PFSK-1 (cell line): ENCODE measurements around the gene ATP13A3. TPM values are rescaled to one million over a fixed set of nuclear protein-coding genes. Genes with fewer than 3 reads are reported as not detected.

Source experiments
- FOXP2 ChIP-seq: optimal IDR thresholded peaks from 2 replicates; pipeline ENCODE3; 2011; ENCODE audit warnings: borderline replicate concordance, control low read depth, inconsistent platforms; ENCODE audit not compliant: insufficient read depth; ENCODE audit errors: extremely low read length, extremely low read depth
- POLR2AphosphoS5 ChIP-seq: IDR thresholded peaks from 2 replicates; pipeline ENCODE4 v1.6.1; 2012; ENCODE audit warnings: low read depth, mild to moderate bottlenecking, control low read depth, low read length, moderate library complexity
- SIN3A ChIP-seq: IDR thresholded peaks from 2 replicates; pipeline ENCODE4 v1.6.1; 2012; ENCODE audit warnings: mild to moderate bottlenecking, low read length, moderate library complexity, borderline replicate concordance; ENCODE audit not compliant: insufficient read depth
- TAF1 ChIP-seq: IDR thresholded peaks from 2 replicates; pipeline ENCODE4 v1.6.1; 2012; ENCODE audit warnings: low read length, control low read depth, borderline replicate concordance; ENCODE audit not compliant: insufficient read depth
- polyA plus RNA-seq: library from polyadenylated mRNA; unstranded; fragments of >200 nt; gene quantifications from one replicate; pipeline ENCODE4 v1.2.1, GENCODE V29; 2012; ENCODE audit warnings: low read depth, missing spikeins; ENCODE audit not compliant: insufficient read length
- TF ChIP-seq, protein P1 (sequence below), 2 experiments: IDR thresholded peaks; 2 replicates each; pipeline versions ENCODE4 v1.6.1 to v1.8.0; 2011 to 2012; ENCODE audit warnings: low read depth in 2 of 2, low read length in 2 of 2, control low read depth in 1 of 2, inconsistent platforms in 1 of 2, mild to moderate bottlenecking in 1 of 2, moderate library complexity in 1 of 2; ENCODE audit not compliant: insufficient read depth in 1 of 2

ATP13A3 gene
- 10.1 TPM for polyA plus RNA-seq

- TF ChIP-seq, protein P1, sequence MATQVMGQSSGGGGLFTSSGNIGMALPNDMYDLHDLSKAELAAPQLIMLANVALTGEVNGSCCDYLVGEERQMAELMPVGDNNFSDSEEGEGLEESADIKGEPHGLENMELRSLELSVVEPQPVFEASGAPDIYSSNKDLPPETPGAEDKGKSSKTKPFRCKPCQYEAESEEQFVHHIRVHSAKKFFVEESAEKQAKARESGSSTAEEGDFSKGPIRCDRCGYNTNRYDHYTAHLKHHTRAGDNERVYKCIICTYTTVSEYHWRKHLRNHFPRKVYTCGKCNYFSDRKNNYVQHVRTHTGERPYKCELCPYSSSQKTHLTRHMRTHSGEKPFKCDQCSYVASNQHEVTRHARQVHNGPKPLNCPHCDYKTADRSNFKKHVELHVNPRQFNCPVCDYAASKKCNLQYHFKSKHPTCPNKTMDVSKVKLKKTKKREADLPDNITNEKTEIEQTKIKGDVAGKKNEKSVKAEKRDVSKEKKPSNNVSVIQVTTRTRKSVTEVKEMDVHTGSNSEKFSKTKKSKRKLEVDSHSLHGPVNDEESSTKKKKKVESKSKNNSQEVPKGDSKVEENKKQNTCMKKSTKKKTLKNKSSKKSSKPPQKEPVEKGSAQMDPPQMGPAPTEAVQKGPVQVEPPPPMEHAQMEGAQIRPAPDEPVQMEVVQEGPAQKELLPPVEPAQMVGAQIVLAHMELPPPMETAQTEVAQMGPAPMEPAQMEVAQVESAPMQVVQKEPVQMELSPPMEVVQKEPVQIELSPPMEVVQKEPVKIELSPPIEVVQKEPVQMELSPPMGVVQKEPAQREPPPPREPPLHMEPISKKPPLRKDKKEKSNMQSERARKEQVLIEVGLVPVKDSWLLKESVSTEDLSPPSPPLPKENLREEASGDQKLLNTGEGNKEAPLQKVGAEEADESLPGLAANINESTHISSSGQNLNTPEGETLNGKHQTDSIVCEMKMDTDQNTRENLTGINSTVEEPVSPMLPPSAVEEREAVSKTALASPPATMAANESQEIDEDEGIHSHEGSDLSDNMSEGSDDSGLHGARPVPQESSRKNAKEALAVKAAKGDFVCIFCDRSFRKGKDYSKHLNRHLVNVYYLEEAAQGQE (IDR thresholded peaks at IDR 0.05; ENCODE audit: insufficient read depth in 1 of 2, low read depth in 2 of 2, low read length in 2 of 2): no peak
- TF ChIP-seq FOXP2 (peak; percentile 76), SIN3A (no peak), POLR2AphosphoS5 (peak; percentile 43; the same call in 1 of the 2 replicates), TAF1 (peak; percentile 40; the same call in 1 of the 2 replicates)
Measured at GRCh38 chr3:194486540-194487288, at the start of gene ATP13A3. TSS of gene ATP13A3 (minus strand) at chr3:194487002. CDS start at chr3:194462190, 24,812 bp downstream.

- TF ChIP-seq FOXP2 (no peak), TAF1 (no peak), POLR2AphosphoS5 (no peak), SIN3A (no peak)
- TF ChIP-seq, protein P1 (IDR thresholded peaks at IDR 0.05; ENCODE audit: insufficient read depth in 1 of 2, low read depth in 2 of 2, low read length in 2 of 2): no peak
Measured at GRCh38 chr3:194534243-194534642, 47.4 kb upstream of the ATP13A3 start.

- no peak for TF ChIP-seq SIN3A
- TF ChIP-seq, protein P1 (IDR thresholded peaks at IDR 0.05; ENCODE audit: insufficient read depth in 1 of 2, low read depth in 2 of 2, low read length in 2 of 2): no peak
- no peak for TF ChIP-seq POLR2AphosphoS5
- no peak for TF ChIP-seq TAF1
- TF ChIP-seq FOXP2: no peak
Measured at GRCh38 chr3:194532591-194532990, 45.8 kb upstream of the ATP13A3 start.

DNA sequence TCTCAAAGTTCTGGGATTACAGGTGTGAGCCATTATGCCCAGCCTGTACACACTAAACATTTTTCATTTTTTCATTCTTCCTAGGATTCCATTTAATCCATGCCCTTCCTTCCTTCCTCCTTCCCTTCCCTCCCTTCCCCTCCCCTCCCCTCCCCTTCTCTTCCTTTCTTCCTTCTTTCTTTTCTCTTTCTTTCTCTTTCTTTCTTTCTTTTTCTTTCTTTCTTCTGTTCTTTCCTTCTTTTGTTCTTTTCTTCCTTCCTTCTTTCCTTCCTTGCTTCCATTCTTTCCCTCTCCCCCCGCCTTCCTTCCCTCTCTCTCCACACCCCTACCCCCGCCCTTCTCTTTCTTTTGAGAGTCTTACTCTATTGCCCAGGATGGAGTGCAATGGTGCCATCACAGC, 40.9 kb upstream of the ATP13A3 start:
- no peak for TF ChIP-seq POLR2AphosphoS5
- TF ChIP-seq, protein P1 (IDR thresholded peaks at IDR 0.05; ENCODE audit: insufficient read depth in 1 of 2, low read depth in 2 of 2, low read length in 2 of 2): no peak
- no peak for TF ChIP-seq TAF1
- TF ChIP-seq FOXP2: no peak
